Memory B cell (primary cell): ENCODE data around the gene TJAP1.
"Not testable (repeated sequence)": the region's sequence is repeated elsewhere in the genome, so short reads cannot be mapped to it uniquely, and the experiment has no call there.

ENCODE experiments used
- ATAC-seq: fragments of 150-1000 bp; cut with Tn5 transposase; 2 replicates; pipeline ENCODE4 v1.10.0; 2021; ENCODE audit warnings: low read depth, mild to moderate bottlenecking, moderate library complexity
- DNase-seq, 2 donors: peaks; one replicate each; pipeline ENCODE4 v3.0.0; 2022; ENCODE audit warnings: low spot score in 2 of 2
- H3K27ac Mint-ChIP-seq: one replicate; pipeline ENCODE4 v1.8.0; 2022; ENCODE audit warnings: mild to moderate bottlenecking, moderate library complexity, mixed read lengths
- H3K27me3 Mint-ChIP-seq: one replicate; pipeline ENCODE4 v1.8.0; 2022; ENCODE audit warnings: mixed read lengths
- H3K36me3 Mint-ChIP-seq: one replicate; pipeline ENCODE4 v1.8.0; 2022; ENCODE audit warnings: mild to moderate bottlenecking, mixed read lengths
- H3K4me1 Mint-ChIP-seq: one replicate; pipeline ENCODE4 v1.8.0; 2022; ENCODE audit warnings: mixed read lengths
- H3K4me3 Mint-ChIP-seq: one replicate; pipeline ENCODE4 v1.8.0; 2022; ENCODE audit warnings: mild to moderate bottlenecking, moderate library complexity, mixed read lengths
- H3K9me3 Mint-ChIP-seq: one replicate; pipeline ENCODE4 v1.8.0; 2022; ENCODE audit warnings: mixed read lengths

TJAP1 gene

DNA sequence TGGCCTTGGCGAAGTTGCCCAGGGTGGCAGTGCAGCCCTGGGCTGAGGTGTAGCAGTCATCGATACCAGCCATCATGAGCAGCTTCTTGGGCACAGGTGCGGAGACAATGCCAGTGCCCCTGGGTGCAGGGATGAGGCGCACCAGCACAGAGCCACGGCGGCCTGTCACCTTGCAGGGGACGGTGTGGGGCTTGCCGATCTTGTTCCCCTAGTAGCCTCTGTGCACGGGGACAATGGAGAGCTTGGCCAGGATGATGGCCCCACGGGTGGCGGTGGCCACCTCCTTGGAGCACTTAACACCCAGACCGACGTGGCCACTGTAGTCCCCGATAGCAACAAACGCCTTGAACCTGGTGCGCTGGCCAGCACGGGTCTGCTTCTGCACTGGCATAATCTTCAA is 61.6 kb downstream of the TJAP1 start:
- not testable (repeated sequence) for H3K27me3 Mint-ChIP-seq, H3K27ac Mint-ChIP-seq, H3K4me3 Mint-ChIP-seq, H3K9me3 Mint-ChIP-seq, DNase-seq, ATAC-seq, H3K4me1 Mint-ChIP-seq
- H3K36me3 Mint-ChIP-seq: peaks cover 16% of the 10 kb centered on the region

GRCh38 chr6:43539409-43539808 is 62.0 kb downstream of the TJAP1 start:
- peaks cover 16% of the 10 kb centered on the region for H3K36me3 Mint-ChIP-seq
- not testable (repeated sequence) for DNase-seq, H3K4me3 Mint-ChIP-seq, H3K27ac Mint-ChIP-seq, H3K9me3 Mint-ChIP-seq, H3K4me1 Mint-ChIP-seq, H3K27me3 Mint-ChIP-seq, ATAC-seq

DNA sequence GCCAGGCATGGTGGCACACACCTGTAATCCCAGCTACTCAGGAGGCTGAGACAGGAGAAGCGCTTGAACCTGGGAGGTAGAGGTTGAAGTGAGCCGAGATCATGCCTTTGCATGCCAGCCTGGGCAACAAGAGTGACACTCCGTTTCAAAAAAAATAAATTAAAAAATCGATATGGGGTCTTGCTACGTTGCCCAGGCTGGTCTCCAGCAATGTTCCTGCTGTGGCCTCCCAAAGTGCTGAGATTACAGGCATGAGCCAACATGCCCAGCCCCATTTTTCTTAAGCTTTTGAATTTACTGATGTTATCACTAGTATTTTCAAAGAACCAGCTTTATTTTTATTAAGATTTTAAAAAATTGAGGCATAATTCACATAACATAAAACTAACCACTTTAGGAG is 63.1 kb downstream of the TJAP1 start:
- DNase-seq: no peak
- H3K36me3 Mint-ChIP-seq: peaks cover 16% of the 10 kb centered on the region
- no peaks in the 10 kb centered on the region for H3K9me3 Mint-ChIP-seq
- no peaks in the 10 kb centered on the region for H3K4me1 Mint-ChIP-seq
- H3K27me3 Mint-ChIP-seq: no peaks in the 10 kb centered on the region
- H3K4me3 Mint-ChIP-seq: no peak overlapping the region
- ATAC-seq: no peak
- no peak overlapping the region for H3K27ac Mint-ChIP-seq

DNA sequence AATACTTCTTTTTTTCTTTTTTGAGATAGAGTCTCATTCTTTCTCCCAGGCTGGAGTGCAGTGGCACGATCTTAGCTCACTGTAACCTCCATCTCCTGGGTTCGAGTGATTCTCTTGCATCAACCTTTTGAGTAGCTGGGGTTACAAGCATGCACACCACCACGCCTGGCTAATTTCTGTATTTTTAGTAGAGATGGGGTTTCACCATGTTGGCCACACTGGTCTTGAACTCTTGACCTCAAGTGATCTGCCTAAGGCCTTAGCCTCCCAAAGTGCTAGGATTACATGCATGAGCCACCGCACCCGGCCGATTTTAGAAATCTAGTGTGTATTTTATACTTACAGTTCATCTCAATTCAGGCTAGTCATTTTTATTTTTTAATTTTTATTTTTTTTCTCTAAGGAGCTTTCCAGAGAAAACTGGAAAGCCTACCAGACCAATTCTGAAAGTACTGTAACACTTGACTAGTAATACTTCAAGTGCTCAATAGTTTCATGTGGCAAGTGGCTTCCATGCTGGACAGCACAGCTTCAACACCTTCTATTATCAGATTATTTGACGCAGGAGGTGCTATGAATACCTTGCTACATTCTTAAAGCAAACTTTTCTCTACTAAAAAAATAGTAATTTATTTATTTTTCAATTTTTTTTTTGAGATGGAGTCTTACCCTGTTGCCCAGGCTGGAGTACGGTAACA is 64.6 kb downstream of the TJAP1 start:
- DNase-seq (no peak), ATAC-seq (no peak)
- Mint-ChIP-seq H3K36me3 (peaks cover 16% of the 10 kb centered on the region), H3K9me3 (no peaks in the 10 kb centered on the region), H3K27ac (peak overlapping the region; percentile 41), H3K4me3 (no peak overlapping the region), H3K27me3 (no peaks in the 10 kb centered on the region), H3K4me1 (no peaks in the 10 kb centered on the region)

DNA sequence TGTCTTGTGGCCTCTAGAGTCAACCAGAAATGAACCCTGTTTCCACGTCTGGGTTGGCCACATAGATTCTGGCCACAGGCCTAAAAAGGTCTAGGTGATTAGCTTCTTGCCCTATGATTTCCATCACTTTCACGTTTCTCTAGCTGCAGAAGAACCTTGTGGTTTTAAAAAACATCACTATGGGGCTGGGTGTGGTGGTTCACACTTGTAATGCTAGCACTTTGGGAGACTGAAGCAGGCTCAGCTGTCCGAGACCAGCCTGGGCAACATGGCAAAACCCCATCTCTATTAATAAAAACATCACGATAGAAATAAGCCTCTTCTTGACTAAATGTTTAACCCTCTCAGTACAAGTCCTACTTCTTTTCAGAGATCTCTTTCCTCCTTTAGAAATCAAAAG is 67.1 kb downstream of the TJAP1 start:
- peak; percentile 26 for ATAC-seq
- Mint-ChIP-seq H3K4me1 (no peaks in the 10 kb centered on the region), H3K27ac (no peak overlapping the region), H3K27me3 (no peaks in the 10 kb centered on the region), H3K36me3 (peaks cover 24% of the 10 kb centered on the region), H3K4me3 (no peak overlapping the region), H3K9me3 (no peaks in the 10 kb centered on the region)
- no peak for DNase-seq

- no peak overlapping the region for H3K4me3 Mint-ChIP-seq
- H3K4me1 Mint-ChIP-seq: no peaks in the 10 kb centered on the region
- H3K36me3 Mint-ChIP-seq: peaks cover 26% of the 10 kb centered on the region
- no peaks in the 10 kb centered on the region for H3K27me3 Mint-ChIP-seq
- no peaks in the 10 kb centered on the region for H3K9me3 Mint-ChIP-seq
- H3K27ac Mint-ChIP-seq: no peak overlapping the region
- DNase-seq: no peak
- ATAC-seq: no peak
Measured at GRCh38 chr6:43547222-43547621, 69.9 kb downstream of the TJAP1 start.
